Left lung (tissue), 10 donors: ENCODE results near the gene ZNF799. TPM values are rescaled to one million over a fixed set of nuclear protein-coding genes. Genes with fewer than 3 reads are reported as not detected.
"Not testable (repeated sequence)": the region's sequence is repeated elsewhere in the genome, so short reads cannot be mapped to it uniquely, and the experiment has no call there.

ENCODE experiments used
- ATAC-seq: fragments of 200-7000 bp; cut with Tn5 transposase; one replicate; pipeline ENCODE4 v1.9.1; 2020; ENCODE audit warnings: moderate library complexity
- DNase-seq, 4 donors: peaks; one replicate each; pipeline ENCODE4 v3.0.0-alpha.2; 2013 to 2020
- H3K27ac ChIP-seq, 2 donors: fragments of 200-600 bp; sonication (generic) in 1 of 2; one replicate each; pipeline versions ENCODE4 v1.5.0 to v1.8.0; 2020 to 2021
- H3K27me3 ChIP-seq, 2 donors: fragments of 200-600 bp; sonication (generic) in 1 of 2; one replicate each; pipeline versions ENCODE4 v1.5.0 to v1.8.0; 2020 to 2021
- H3K36me3 ChIP-seq, 2 donors: fragments of 200-600 bp; sonication (generic) in 1 of 2; one replicate each; pipeline versions ENCODE4 v1.5.0 to v1.8.0; 2020 to 2021
- H3K4me1 ChIP-seq, 2 donors: fragments of 200-600 bp; one replicate each; pipeline ENCODE4 v1.8.0; 2021
- H3K4me3 ChIP-seq, 2 donors: fragments of 200-600 bp; sonication (generic) in 1 of 2; one replicate each; pipeline versions ENCODE4 v1.5.0 to v1.8.0; 2020 to 2021; ENCODE audit warnings: mild to moderate bottlenecking in 1 of 2
- H3K9me3 ChIP-seq, 2 donors: fragments of 200-600 bp; sonication (generic) in 1 of 2; one replicate each; pipeline versions ENCODE4 v1.5.0 to v1.8.0; 2020 to 2021
- intact Hi-C, 2 donors: fragments of 100-400 bp; cut with DNase I; formaldehyde crosslinking; loops; one replicate each; pipeline versions ENCODE4 v1.11.2 to v1.14.2; 2022
- polyA plus RNA-seq, 6 donors: library from polyadenylated mRNA; unstranded; fragments of 120-200 nt; gene quantifications; one replicate each; pipeline ENCODE4 v1.2.1, GENCODE V29; 2013; ENCODE audit not compliant: insufficient read length in 6 of 6
- total RNA-seq, 2 donors: library from RNA; stranded (reverse); fragmentation: NEBNext Ultra II Directional; extraction: Animal tissue kit (Norgen Biotek cat#: 25700); gene quantifications; one replicate each; pipeline ENCODE4 v1.2.1, GENCODE V29; 2021
- TF ChIP-seq, protein P1 (sequence below), 2 donors: fragments of 200-600 bp; sonication (generic) in 1 of 2; IDR thresholded peaks; one replicate each; pipeline versions ENCODE4 v1.5.0 to v1.8.0; 2021; ENCODE audit warnings: antibody characterized with exemption in 2 of 2
- donor health status: DM: no; HTN: yes; CAD: no.
- donor health status: DM: no; HTN: no; CAD: no.

Gene ZNF799
- total and polyA plus RNA-seq, 8 donors: 4.2 to 14.8 (median 9.9) TPM

DNA sequence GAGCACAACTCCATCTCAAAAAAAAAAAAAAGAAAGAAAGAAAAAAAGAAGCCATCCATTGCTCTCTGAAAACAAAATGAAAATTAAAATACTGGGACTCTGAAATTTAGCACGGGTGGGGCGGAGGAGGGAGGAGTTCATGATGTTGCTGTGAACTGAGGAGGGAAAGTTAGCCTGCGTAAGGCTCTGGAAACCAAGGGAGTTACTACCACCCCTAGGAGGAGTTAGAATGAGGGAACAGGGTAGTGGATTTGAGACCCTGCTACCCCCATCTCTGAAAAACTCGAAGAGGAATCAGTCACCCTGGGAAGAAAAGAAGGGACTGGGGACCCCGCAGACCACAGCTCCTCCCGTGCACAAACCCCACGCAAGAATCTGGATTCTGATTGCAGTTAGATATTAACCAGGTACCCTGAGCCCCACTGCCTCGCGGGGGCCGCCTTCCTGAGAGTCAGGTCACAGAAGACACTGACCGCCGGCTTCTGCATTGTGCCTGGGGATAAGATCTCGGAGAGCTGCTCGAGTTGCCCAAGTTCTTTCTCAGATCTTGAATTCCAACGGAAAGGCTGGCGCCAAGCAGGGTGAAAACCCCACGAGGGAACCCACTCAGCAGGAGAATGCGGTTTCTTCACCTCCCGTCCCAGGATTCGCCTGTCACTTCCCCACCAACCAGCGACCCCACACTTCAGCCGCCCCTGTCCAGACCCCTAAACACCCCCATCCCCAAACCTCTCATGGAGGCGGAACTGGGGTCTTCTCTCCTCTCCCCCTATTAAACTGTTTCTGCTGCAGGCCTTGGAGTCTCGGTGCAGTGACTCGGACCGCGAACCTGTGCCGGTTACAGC is 36.5 kb downstream of the ZNF799 start:
- peaks cover 0 to 20% of the 10 kb centered on the region in 2 donors for H3K4me1 ChIP-seq
- peak overlapping the region; percentile 74 to 83 for H3K4me3 ChIP-seq
- TF ChIP-seq, protein P1, sequence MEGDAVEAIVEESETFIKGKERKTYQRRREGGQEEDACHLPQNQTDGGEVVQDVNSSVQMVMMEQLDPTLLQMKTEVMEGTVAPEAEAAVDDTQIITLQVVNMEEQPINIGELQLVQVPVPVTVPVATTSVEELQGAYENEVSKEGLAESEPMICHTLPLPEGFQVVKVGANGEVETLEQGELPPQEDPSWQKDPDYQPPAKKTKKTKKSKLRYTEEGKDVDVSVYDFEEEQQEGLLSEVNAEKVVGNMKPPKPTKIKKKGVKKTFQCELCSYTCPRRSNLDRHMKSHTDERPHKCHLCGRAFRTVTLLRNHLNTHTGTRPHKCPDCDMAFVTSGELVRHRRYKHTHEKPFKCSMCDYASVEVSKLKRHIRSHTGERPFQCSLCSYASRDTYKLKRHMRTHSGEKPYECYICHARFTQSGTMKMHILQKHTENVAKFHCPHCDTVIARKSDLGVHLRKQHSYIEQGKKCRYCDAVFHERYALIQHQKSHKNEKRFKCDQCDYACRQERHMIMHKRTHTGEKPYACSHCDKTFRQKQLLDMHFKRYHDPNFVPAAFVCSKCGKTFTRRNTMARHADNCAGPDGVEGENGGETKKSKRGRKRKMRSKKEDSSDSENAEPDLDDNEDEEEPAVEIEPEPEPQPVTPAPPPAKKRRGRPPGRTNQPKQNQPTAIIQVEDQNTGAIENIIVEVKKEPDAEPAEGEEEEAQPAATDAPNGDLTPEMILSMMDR (IDR thresholded peaks at IDR 0.05): no peak
- H3K36me3 ChIP-seq: no peaks in the 10 kb centered on the region
- intact Hi-C loops: no loop called here
- peak; percentile 8 for ATAC-seq
- no peaks in the 10 kb centered on the region for H3K9me3 ChIP-seq
- peak overlapping the region; percentile 84 to 94 for H3K27ac ChIP-seq
- DNase-seq: peak in 3 of 4 donors; percentile 7 to 39 (median 21)
- no peaks in the 10 kb centered on the region for H3K27me3 ChIP-seq

DNA sequence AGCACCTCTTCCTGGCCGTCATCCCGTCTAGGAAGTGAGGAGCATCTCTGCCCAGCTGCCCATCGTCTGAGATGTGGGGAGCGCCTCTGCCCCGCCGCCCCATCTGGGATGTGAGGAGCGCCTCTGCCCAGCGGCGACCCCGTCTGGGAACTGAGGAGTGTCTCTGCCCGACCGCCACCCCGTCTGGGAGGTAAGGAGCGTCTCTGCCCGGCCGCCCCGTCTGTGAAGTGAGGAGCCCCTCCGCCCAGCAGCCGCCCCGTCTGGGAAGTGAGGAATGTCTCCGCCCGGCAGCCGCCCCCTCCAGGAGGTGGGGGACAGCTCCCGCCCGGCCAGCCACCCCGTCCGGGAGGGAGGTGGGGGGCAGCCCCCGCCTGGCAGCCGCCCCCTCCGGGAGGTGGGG is 38.8 kb downstream of the ZNF799 start:
- intact Hi-C loops, H3K4me3 ChIP-seq, H3K27ac ChIP-seq, H3K9me3 ChIP-seq, DNase-seq, H3K27me3 ChIP-seq, ATAC-seq, H3K36me3 ChIP-seq: not testable (repeated sequence)
- H3K4me1 ChIP-seq: peaks cover 0 to 20% of the 10 kb centered on the region in 2 donors

DNA sequence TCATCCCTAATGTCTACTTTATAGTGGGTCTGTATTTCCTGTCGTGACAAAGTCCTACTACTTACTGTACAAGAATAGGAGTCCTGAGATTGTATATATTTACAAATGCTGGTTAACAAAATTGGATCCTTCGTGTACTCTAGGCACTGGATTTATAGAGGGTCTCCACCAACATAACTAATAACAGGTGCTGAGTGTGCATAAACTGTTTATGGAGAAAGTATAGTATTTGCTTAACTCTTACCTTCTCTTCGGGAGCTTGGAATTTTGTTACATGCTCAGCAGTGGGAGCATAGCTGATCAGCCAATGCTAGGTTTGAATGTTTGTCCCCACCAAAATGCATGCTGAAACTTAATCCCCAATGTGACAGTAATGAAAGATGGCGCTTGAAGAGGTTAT is 47.7 kb downstream of the ZNF799 start:
- no peak overlapping the region for H3K4me3 ChIP-seq
- H3K36me3 ChIP-seq: peaks cover 0 to 32% of the 10 kb centered on the region in 2 donors
- H3K27ac ChIP-seq: no peak overlapping the region
- H3K4me1 ChIP-seq: no peaks in the 10 kb centered on the region
- ATAC-seq (no peak), DNase-seq (no peak)
- TF ChIP-seq, protein P1 (IDR thresholded peaks at IDR 0.05): no peak
- no peaks in the 10 kb centered on the region for H3K27me3 ChIP-seq
- H3K9me3 ChIP-seq: peaks cover 0 to 92% of the 10 kb centered on the region in 2 donors
- intact Hi-C loops: no loop called here

DNA sequence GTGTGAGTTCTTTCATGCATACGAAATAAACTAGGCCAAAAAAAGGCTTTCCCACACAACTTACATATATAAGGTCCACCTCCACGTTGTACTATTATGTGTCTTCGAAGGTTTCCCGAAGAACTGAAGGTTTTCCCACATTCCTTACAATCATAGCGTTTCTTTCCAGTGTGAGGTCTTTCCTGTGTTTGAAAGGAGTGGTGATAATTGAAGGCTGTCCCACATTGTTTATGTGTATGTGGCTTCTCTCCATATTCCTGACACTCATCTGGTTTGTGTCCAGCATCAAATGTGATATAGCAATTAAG is 50.2 kb downstream of the ZNF799 start:
- intact Hi-C loops: no loop called here
- ATAC-seq (no peak), DNase-seq (no peak)
- Histone ChIP-seq H3K9me3 (peaks cover 0 to 96% of the 10 kb centered on the region in 2 donors), H3K4me1 (no peaks in the 10 kb centered on the region), H3K27me3 (no peaks in the 10 kb centered on the region), H3K27ac (no peak overlapping the region), H3K4me3 (no peak overlapping the region), H3K36me3 (peaks cover 0 to 32% of the 10 kb centered on the region in 2 donors)
- TF ChIP-seq, protein P1 (IDR thresholded peaks at IDR 0.05): no peak

DNA sequence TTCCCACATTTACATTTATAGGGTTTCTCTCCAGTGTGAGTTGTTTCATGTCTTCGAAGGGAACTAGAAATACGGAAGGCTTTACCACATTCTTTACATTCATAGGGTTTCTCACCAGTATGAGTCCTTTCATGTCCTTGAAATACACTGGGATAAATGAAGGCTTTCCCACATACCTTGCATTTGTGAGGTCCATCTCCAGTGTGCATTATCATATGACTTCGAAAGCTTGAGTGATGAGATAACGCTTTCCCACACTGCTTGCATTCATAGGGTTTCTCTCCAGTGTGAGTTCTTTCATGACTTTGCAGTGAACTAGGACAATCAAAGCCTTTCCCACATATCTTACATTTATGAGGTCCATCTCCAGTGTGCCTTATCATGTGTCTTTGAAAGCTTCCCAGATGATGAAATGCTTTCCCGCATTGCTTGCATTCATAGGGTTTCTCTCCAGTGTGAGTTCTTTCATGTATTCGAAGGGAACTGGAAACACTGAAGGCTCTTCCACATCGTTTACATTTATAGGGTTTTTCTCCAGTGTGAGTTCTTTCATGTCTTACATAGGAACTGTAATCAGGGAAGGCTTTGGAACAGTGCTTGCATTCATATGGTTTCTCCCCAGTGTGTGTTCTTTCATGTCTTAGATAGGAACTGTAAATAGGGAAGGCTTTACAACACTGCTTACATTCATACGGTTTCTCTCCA is 50.7 kb downstream of the ZNF799 start:
- no peak for DNase-seq
- ATAC-seq: no peak
- intact Hi-C loops: no loop called here
- Histone ChIP-seq H3K36me3 (peaks cover 0 to 32% of the 10 kb centered on the region in 2 donors), H3K27me3 (no peaks in the 10 kb centered on the region), H3K4me3 (no peak overlapping the region), H3K9me3 (peaks cover 0 to 97% of the 10 kb centered on the region in 2 donors), H3K27ac (no peak overlapping the region), H3K4me1 (no peaks in the 10 kb centered on the region)
- TF ChIP-seq, protein P1 (IDR thresholded peaks at IDR 0.05): no peak
